GM19468 (cell line): ENCODE results near the gene NRXN2.
"Not testable (repeated sequence)": the region's sequence is repeated elsewhere in the genome, so short reads cannot be mapped to it uniquely, and the experiment has no call there.

Experiments used
- ATAC-seq: cut with Tn5 transposase; IDR thresholded peaks from one replicate; pipeline ENCODE4 v1.9.1; 2021; ENCODE audit warnings: mild to moderate bottlenecking, moderate library complexity, moderate number of reproducible peaks; ENCODE audit not compliant: unreplicated experiment; ENCODE audit errors: extremely low read depth

NRXN2 gene

GRCh38 chr11:64711956-64712362, 11.0 kb downstream of the NRXN2 start:
- ATAC-seq = no peak

GRCh38 chr11:64711138-64711955, 11.7 kb downstream of the NRXN2 start:
- ATAC-seq = no peak

GRCh38 chr11:64710418-64711137, 12.4 kb downstream of the NRXN2 start:
- ATAC-seq = no peak

- no peak for ATAC-seq
These were observed 17.5 kb downstream of the NRXN2 start for GRCh38 chr11:64705501-64705900.

- ATAC-seq = no peak
These were observed 19.9 kb downstream of the NRXN2 start for GRCh38 chr11:64703048-64703447.

GRCh38 chr11:64701956-64702355, 21.0 kb downstream of the NRXN2 start:
- not testable (repeated sequence) for ATAC-seq

- ATAC-seq = no peak
These were observed 24.6 kb downstream of the NRXN2 start for GRCh38 chr11:64698427-64698826.

- ATAC-seq = no peak
These were observed 25.2 kb downstream of the NRXN2 start for GRCh38 chr11:64697663-64698375.

GRCh38 chr11:64696045-64696444, 27.0 kb downstream of the NRXN2 start:
- no peak for ATAC-seq

- ATAC-seq = no peak
These were observed 27.4 kb downstream of the NRXN2 start for GRCh38 chr11:64695548-64695947.

- no peak for ATAC-seq
These were observed 28.1 kb downstream of the NRXN2 start for GRCh38 chr11:64694821-64695365.

- no peak for ATAC-seq
These were observed 28.8 kb downstream of the NRXN2 start for GRCh38 chr11:64694026-64694755.

GRCh38 chr11:64692764-64693331, 30.1 kb downstream of the NRXN2 start:
- ATAC-seq = no peak

GRCh38 chr11:64691543-64691942, 31.5 kb downstream of the NRXN2 start:
- no peak for ATAC-seq

GRCh38 chr11:64690235-64690634, 32.8 kb downstream of the NRXN2 start:
- ATAC-seq = no peak

- peak; percentile 53 for ATAC-seq
These were observed 34.4 kb downstream of the NRXN2 start for GRCh38 chr11:64688534-64688982.

GRCh38 chr11:64687643-64688533, 35.1 kb downstream of the NRXN2 start:
- no peak for ATAC-seq

GRCh38 chr11:64687204-64687603, 35.8 kb downstream of the NRXN2 start:
- no peak for ATAC-seq
